Left lung (tissue), 10 donors: ENCODE results near the gene KLK11. TPM values are rescaled to one million over a fixed set of nuclear protein-coding genes. Genes with fewer than 3 reads are reported as not detected.

Experiments used
- ATAC-seq: fragments of 200-7000 bp; cut with Tn5 transposase; one replicate; pipeline ENCODE4 v1.9.1; 2020; ENCODE audit warnings: moderate library complexity
- DNase-seq, 4 donors: peaks; one replicate each; pipeline ENCODE4 v3.0.0-alpha.2; 2013 to 2020
- H3K27ac ChIP-seq, 2 donors: fragments of 200-600 bp; sonication (generic) in 1 of 2; one replicate each; pipeline versions ENCODE4 v1.5.0 to v1.8.0; 2020 to 2021
- H3K27me3 ChIP-seq, 2 donors: fragments of 200-600 bp; sonication (generic) in 1 of 2; one replicate each; pipeline versions ENCODE4 v1.5.0 to v1.8.0; 2020 to 2021
- H3K36me3 ChIP-seq, 2 donors: fragments of 200-600 bp; sonication (generic) in 1 of 2; one replicate each; pipeline versions ENCODE4 v1.5.0 to v1.8.0; 2020 to 2021
- H3K4me1 ChIP-seq, 2 donors: fragments of 200-600 bp; one replicate each; pipeline ENCODE4 v1.8.0; 2021
- H3K4me3 ChIP-seq, 2 donors: fragments of 200-600 bp; sonication (generic) in 1 of 2; one replicate each; pipeline versions ENCODE4 v1.5.0 to v1.8.0; 2020 to 2021; ENCODE audit warnings: mild to moderate bottlenecking in 1 of 2
- H3K9me3 ChIP-seq, 2 donors: fragments of 200-600 bp; sonication (generic) in 1 of 2; one replicate each; pipeline versions ENCODE4 v1.5.0 to v1.8.0; 2020 to 2021
- CTCF ChIP-seq, 2 donors: fragments of 200-600 bp; sonication (generic) in 1 of 2; IDR thresholded peaks; one replicate each; pipeline versions ENCODE4 v1.5.0 to v1.8.0; 2021; ENCODE audit warnings: antibody characterized with exemption in 2 of 2
- intact Hi-C, 2 donors: fragments of 100-400 bp; cut with DNase I; formaldehyde crosslinking; loops; one replicate each; pipeline versions ENCODE4 v1.11.2 to v1.14.2; 2022
- polyA plus RNA-seq, 6 donors: library from polyadenylated mRNA; unstranded; fragments of 120-200 nt; gene quantifications; one replicate each; pipeline ENCODE4 v1.2.1, GENCODE V29; 2013; ENCODE audit not compliant: insufficient read length in 6 of 6
- total RNA-seq, 2 donors: library from RNA; stranded (reverse); fragmentation: NEBNext Ultra II Directional; extraction: Animal tissue kit (Norgen Biotek cat#: 25700); gene quantifications; one replicate each; pipeline ENCODE4 v1.2.1, GENCODE V29; 2021
- donor health status: DM: no; HTN: yes; CAD: no.
- donor health status: DM: no; HTN: no; CAD: no.

KLK11 gene
- total and polyA plus RNA-seq, 8 donors, result 1.6 to 7.2 (median 3.7) TPM

- no peak for ATAC-seq
- Histone ChIP-seq H3K27ac (no peak overlapping the region), H3K36me3 (no peaks in the 10 kb centered on the region), H3K4me3 (no peak overlapping the region), H3K9me3 (no peaks in the 10 kb centered on the region), H3K4me1 (no peaks in the 10 kb centered on the region), H3K27me3 (peaks cover 0 to 96% of the 10 kb centered on the region in 2 donors)
- no peak for DNase-seq
- TF ChIP-seq CTCF (IDR thresholded peaks at IDR 0.05), result no peak
- intact Hi-C loops, result no loop called here
Observed at GRCh38 chr19:51010066-51010795, 16.2 kb downstream of the KLK11 start.

- intact Hi-C loops, result no loop called here
- no peak for TF ChIP-seq CTCF (IDR thresholded peaks at IDR 0.05)
- peaks cover 0 to 86% of the 10 kb centered on the region in 2 donors for H3K27me3 ChIP-seq
- H3K4me1 ChIP-seq, result no peaks in the 10 kb centered on the region
- H3K9me3 ChIP-seq, result no peaks in the 10 kb centered on the region
- ATAC-seq, result no peak
- no peaks in the 10 kb centered on the region for H3K36me3 ChIP-seq
- no peak overlapping the region for H3K4me3 ChIP-seq
- DNase-seq, result no peak
- H3K27ac ChIP-seq, result no peak overlapping the region
Observed at GRCh38 chr19:51009061-51009891, 17.1 kb downstream of the KLK11 start.

- ATAC-seq (no peak), DNase-seq (no peak)
- no peak overlapping the region for H3K27ac ChIP-seq
Observed at GRCh38 chr19:51007488-51007887, 18.9 kb downstream of the KLK11 start.

GRCh38 chr19:51006406-51006805, 20.0 kb downstream of the KLK11 start:
- H3K9me3 ChIP-seq, result peaks cover 0 to 2% of the 10 kb centered on the region in 2 donors
- ATAC-seq (no peak), DNase-seq (no peak)
- H3K27me3 ChIP-seq, result peaks cover 0 to 87% of the 10 kb centered on the region in 2 donors
- H3K4me3 ChIP-seq, result no peak overlapping the region
- no peak overlapping the region for H3K27ac ChIP-seq
- intact Hi-C loops, result no loop called here
- no peaks in the 10 kb centered on the region for H3K36me3 ChIP-seq
- H3K4me1 ChIP-seq, result no peaks in the 10 kb centered on the region
- TF ChIP-seq CTCF (IDR thresholded peaks at IDR 0.05), result no peak

More at GRCh38 chr19:51007488-51007887, 18.9 kb downstream of the KLK11 start:
- H3K9me3 ChIP-seq, result peaks cover 0 to 1% of the 10 kb centered on the region in 2 donors
- no peaks in the 10 kb centered on the region for H3K36me3 ChIP-seq
- no peak for TF ChIP-seq CTCF (IDR thresholded peaks at IDR 0.05)
- H3K4me1 ChIP-seq, result no peaks in the 10 kb centered on the region
- H3K4me3 ChIP-seq, result no peak overlapping the region
- intact Hi-C loops, result no loop called here
- H3K27me3 ChIP-seq, result peaks cover 0 to 86% of the 10 kb centered on the region in 2 donors

DNA sequence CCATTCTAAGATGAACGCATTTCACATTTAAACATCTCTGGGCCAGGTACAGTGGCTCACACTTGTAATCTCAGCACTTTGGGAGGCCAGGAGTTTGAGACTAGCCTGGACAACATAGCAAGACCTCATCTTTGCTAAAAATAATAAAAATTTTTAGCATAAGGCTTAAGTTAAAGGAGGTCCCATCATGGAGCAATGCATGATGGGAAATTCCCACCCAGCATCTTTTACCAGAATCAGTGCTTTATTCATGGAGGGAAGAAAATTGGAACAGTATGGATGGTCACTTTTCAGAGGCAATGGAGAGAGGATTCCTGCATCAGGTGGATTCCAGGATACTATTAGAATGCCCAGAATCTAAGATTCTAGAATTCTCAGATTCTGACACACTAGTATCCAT, 21.2 kb downstream of the KLK11 start:
- H3K27ac ChIP-seq, result no peak overlapping the region
- H3K27me3 ChIP-seq, result peaks cover 0 to 87% of the 10 kb centered on the region in 2 donors
- no peak overlapping the region for H3K4me3 ChIP-seq
- no peak for ATAC-seq
- TF ChIP-seq CTCF (IDR thresholded peaks at IDR 0.05), result no peak
- H3K9me3 ChIP-seq, result peaks cover 0 to 2% of the 10 kb centered on the region in 2 donors
- DNase-seq, result no peak
- no peaks in the 10 kb centered on the region for H3K4me1 ChIP-seq
- no peaks in the 10 kb centered on the region for H3K36me3 ChIP-seq
- intact Hi-C loops, result no loop called here
